Skeletal muscle tissue (tissue), 4 donors: Measurements from ENCODE around the gene DNAJC4. TPM values are rescaled to one million over a fixed set of nuclear protein-coding genes. Genes with fewer than 3 reads are reported as not detected.

Source experiments
- H3K27ac ChIP-seq: one replicate; pipeline ENCODE4 v1.7.0; 2013; ENCODE audit warnings: mild to moderate bottlenecking, low read depth, low read length, inconsistent platforms
- H3K27me3 ChIP-seq, 3 donors: one replicate each; pipeline ENCODE4 v1.7.0; 2013; ENCODE audit warnings: low read length in 3 of 3; ENCODE audit not compliant: control insufficient read depth in 3 of 3, insufficient read depth in 3 of 3
- H3K36me3 ChIP-seq, 3 donors: one replicate each; pipeline ENCODE4 v1.7.0; 2013; ENCODE audit warnings: low read length in 3 of 3; ENCODE audit not compliant: control insufficient read depth in 3 of 3, insufficient read depth in 3 of 3
- H3K4me1 ChIP-seq, 3 donors: one replicate each; pipeline ENCODE4 v1.7.0; 2013; ENCODE audit warnings: low read length in 3 of 3, mild to moderate bottlenecking in 3 of 3; ENCODE audit not compliant: control insufficient read depth in 3 of 3, insufficient read depth in 3 of 3
- H3K4me3 ChIP-seq, 3 donors: one replicate each; pipeline ENCODE4 v1.7.0; 2013; ENCODE audit warnings: low read length in 3 of 3
- H3K9ac ChIP-seq, 3 donors: one replicate each; pipeline ENCODE4 v1.7.0; 2013; ENCODE audit warnings: low read length in 3 of 3, mild to moderate bottlenecking in 3 of 3, moderate library complexity in 2 of 3, low read depth in 1 of 3
- H3K9me3 ChIP-seq, 3 donors: one replicate each; pipeline ENCODE4 v1.7.0; 2013; ENCODE audit warnings: low read length in 3 of 3; ENCODE audit not compliant: control insufficient read depth in 3 of 3
- total RNA-seq: library from RNA; depleted of rRNA; stranded (reverse); fragments of >200 nt; gene quantifications from one replicate; pipeline ENCODE4 v1.2.3, GENCODE V29; 2014
- donor health status: Osteomylitis.

Gene DNAJC4
- total RNA-seq, 1 donor from 2014 or later: 18.8 TPM

GRCh38 chr11:64208086-64208795 is 22.1 kb upstream of the DNAJC4 start:
- Histone ChIP-seq H3K27me3 (no peaks in the 10 kb centered on the region), H3K27ac (peak overlapping the region; percentile 83), H3K36me3 (peaks cover 18 to 25% (median 19%) of the 10 kb centered on the region in 3 donors), H3K9me3 (no peaks in the 10 kb centered on the region), H3K4me3 (peak overlapping the region; percentile 52 to 67 (median 54)), H3K4me1 (peaks cover 15 to 35% (median 32%) of the 10 kb centered on the region in 3 donors), H3K9ac (peak overlapping the region; percentile 54 to 64 (median 62))

GRCh38 chr11:64208796-64209562 is 21.4 kb upstream of the DNAJC4 start:
- peaks cover 11 to 17% (median 11%) of the 10 kb centered on the region in 3 donors for H3K36me3 ChIP-seq
- peak overlapping the region; percentile 83 for H3K27ac ChIP-seq

GRCh38 chr11:64209563-64209843 is 20.8 kb upstream of the DNAJC4 start:
- Histone ChIP-seq H3K4me3 (no peak overlapping the region), H3K9ac (no peak overlapping the region), H3K36me3 (peaks cover 8 to 15% (median 9%) of the 10 kb centered on the region in 3 donors), H3K27ac (no peak overlapping the region), H3K27me3 (no peaks in the 10 kb centered on the region), H3K4me1 (peaks cover 10 to 30% (median 26%) of the 10 kb centered on the region in 3 donors), H3K9me3 (no peaks in the 10 kb centered on the region)

More at GRCh38 chr11:64208796-64209562, 21.4 kb upstream of the DNAJC4 start:
- peak overlapping the region in 1 of 3 donors; percentile 64 for H3K9ac ChIP-seq
- H3K4me1 ChIP-seq: peaks cover 15 to 35% (median 31%) of the 10 kb centered on the region in 3 donors
- no peaks in the 10 kb centered on the region for H3K27me3 ChIP-seq
- H3K4me3 ChIP-seq: no peak overlapping the region
- H3K9me3 ChIP-seq: no peaks in the 10 kb centered on the region

- Histone ChIP-seq H3K27ac (no peak overlapping the region), H3K4me3 (no peak overlapping the region), H3K27me3 (no peaks in the 10 kb centered on the region), H3K9me3 (no peaks in the 10 kb centered on the region), H3K4me1 (peaks cover 5 to 24% (median 21%) of the 10 kb centered on the region in 3 donors), H3K9ac (no peak overlapping the region), H3K36me3 (peaks cover 8 to 15% (median 8%) of the 10 kb centered on the region in 3 donors)
Observed at GRCh38 chr11:64210301-64211020, 19.9 kb upstream of the DNAJC4 start.

GRCh38 chr11:64211181-64211872 is 19.0 kb upstream of the DNAJC4 start:
- Histone ChIP-seq H3K4me3 (no peak overlapping the region), H3K9ac (no peak overlapping the region), H3K4me1 (peaks cover 5 to 19% (median 14%) of the 10 kb centered on the region in 3 donors), H3K27ac (no peak overlapping the region), H3K27me3 (no peaks in the 10 kb centered on the region), H3K36me3 (peaks cover 4 to 10% (median 4%) of the 10 kb centered on the region in 3 donors), H3K9me3 (no peaks in the 10 kb centered on the region)

GRCh38 chr11:64216879-64217278 is 13.5 kb upstream of the DNAJC4 start:
- H3K36me3 ChIP-seq: peaks cover 6 to 14% (median 7%) of the 10 kb centered on the region in 3 donors
- no peaks in the 10 kb centered on the region for H3K27me3 ChIP-seq
- no peaks in the 10 kb centered on the region for H3K9me3 ChIP-seq
- H3K4me3 ChIP-seq: no peak overlapping the region
- no peak overlapping the region for H3K9ac ChIP-seq
- peaks cover 13 to 14% (median 13%) of the 10 kb centered on the region in 3 donors for H3K4me1 ChIP-seq
- no peak overlapping the region for H3K27ac ChIP-seq

GRCh38 chr11:64218628-64219353 is 11.6 kb upstream of the DNAJC4 start:
- Histone ChIP-seq H3K4me3 (no peak overlapping the region), H3K27ac (no peak overlapping the region), H3K36me3 (peaks cover 6 to 8% (median 8%) of the 10 kb centered on the region in 3 donors), H3K4me1 (peaks cover 28 to 30% (median 28%) of the 10 kb centered on the region in 3 donors), H3K9me3 (no peaks in the 10 kb centered on the region), H3K9ac (peak overlapping the region in 1 of 3 donors; percentile 50), H3K27me3 (no peaks in the 10 kb centered on the region)

- peak overlapping the region in 1 of 3 donors; percentile 50 for H3K9ac ChIP-seq
- H3K4me1 ChIP-seq: peaks cover 34 to 35% (median 34%) of the 10 kb centered on the region in 3 donors
- no peak overlapping the region for H3K4me3 ChIP-seq
- H3K9me3 ChIP-seq: no peaks in the 10 kb centered on the region
- no peaks in the 10 kb centered on the region for H3K27me3 ChIP-seq
- no peak overlapping the region for H3K27ac ChIP-seq
- peaks cover 8 to 13% (median 11%) of the 10 kb centered on the region in 3 donors for H3K36me3 ChIP-seq
Observed at GRCh38 chr11:64219354-64219684, 11.0 kb upstream of the DNAJC4 start.

GRCh38 chr11:64219755-64220154 is 10.6 kb upstream of the DNAJC4 start:
- Histone ChIP-seq H3K4me3 (no peak overlapping the region), H3K36me3 (peaks cover 8 to 15% (median 13%) of the 10 kb centered on the region in 3 donors), H3K27ac (no peak overlapping the region), H3K4me1 (peaks cover 38 to 39% (median 38%) of the 10 kb centered on the region in 3 donors), H3K27me3 (no peaks in the 10 kb centered on the region), H3K9me3 (no peaks in the 10 kb centered on the region), H3K9ac (no peak overlapping the region)
